Osteocyte (in vitro differentiated cells): ENCODE measurements around the gene NLRP7. TPM values are rescaled to one million over a fixed set of nuclear protein-coding genes. Genes with fewer than 3 reads are reported as not detected.

Experiments
- DNase-seq: peaks from one replicate; pipeline ENCODE4 v3.0.0; 2021; ENCODE audit warnings: mixed read lengths; ENCODE audit not compliant: unreplicated experiment; ENCODE audit errors: extremely low spot score
- H3K27ac Mint-ChIP-seq: one replicate; pipeline ENCODE4 v1.8.0; 2021; ENCODE audit warnings: mild to moderate bottlenecking, mixed read lengths; ENCODE audit not compliant: unreplicated experiment
- H3K27me3 Mint-ChIP-seq: one replicate; pipeline ENCODE4 v1.8.0; 2021; ENCODE audit warnings: mixed read lengths; ENCODE audit not compliant: unreplicated experiment
- H3K36me3 Mint-ChIP-seq: one replicate; pipeline ENCODE4 v1.8.0; 2021; ENCODE audit warnings: mixed read lengths; ENCODE audit not compliant: unreplicated experiment
- H3K4me1 Mint-ChIP-seq: one replicate; pipeline ENCODE4 v1.8.0; 2021; ENCODE audit warnings: mixed read lengths; ENCODE audit not compliant: unreplicated experiment
- H3K4me3 Mint-ChIP-seq: one replicate; pipeline ENCODE4 v1.8.0; 2021; ENCODE audit warnings: mild to moderate bottlenecking, moderate library complexity, mixed read lengths; ENCODE audit not compliant: unreplicated experiment
- H3K9me3 Mint-ChIP-seq: one replicate; pipeline ENCODE4 v1.8.0; 2021; ENCODE audit warnings: mixed read lengths; ENCODE audit not compliant: unreplicated experiment
- CTCF ChIP-seq: fragments of 200-600 bp; sonication (generic); IDR thresholded peaks from 2 replicates; pipeline ENCODE4 v1.5.0; 2021; ENCODE audit warnings: antibody characterized with exemption, mild to moderate bottlenecking, moderate library complexity
- total RNA-seq: library from RNA; stranded (reverse); gene quantifications from 2 replicates; pipeline ENCODE4 v1.2.1, GENCODE V29; 2021

The NLRP7 gene
- total RNA-seq, 1 donor from 2014 or later = not detected

DNA sequence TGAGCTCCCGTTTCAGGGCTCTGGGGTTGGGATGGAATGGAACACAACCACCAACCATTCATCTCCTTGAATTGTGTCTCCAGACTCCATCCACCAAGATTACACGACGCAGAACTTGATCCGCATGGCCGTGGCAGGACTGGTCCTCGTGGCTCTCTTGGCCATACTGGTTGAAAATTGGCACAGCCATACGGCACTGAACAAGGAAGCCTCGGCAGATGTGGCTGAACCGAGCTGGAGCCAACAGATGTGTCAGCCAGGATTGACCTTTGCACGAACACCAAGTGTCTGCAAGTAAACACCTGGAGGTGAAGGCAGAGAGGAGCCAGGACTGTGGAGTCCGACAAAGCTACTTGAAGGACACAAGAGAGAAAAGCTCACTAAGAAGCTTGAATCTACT is 57.8 kb downstream of the NLRP7 start:
- DNase-seq = no peak
- Mint-ChIP-seq H3K9me3 (peaks cover 19% of the 10 kb centered on the region), H3K27me3 (no peaks in the 10 kb centered on the region)

DNA sequence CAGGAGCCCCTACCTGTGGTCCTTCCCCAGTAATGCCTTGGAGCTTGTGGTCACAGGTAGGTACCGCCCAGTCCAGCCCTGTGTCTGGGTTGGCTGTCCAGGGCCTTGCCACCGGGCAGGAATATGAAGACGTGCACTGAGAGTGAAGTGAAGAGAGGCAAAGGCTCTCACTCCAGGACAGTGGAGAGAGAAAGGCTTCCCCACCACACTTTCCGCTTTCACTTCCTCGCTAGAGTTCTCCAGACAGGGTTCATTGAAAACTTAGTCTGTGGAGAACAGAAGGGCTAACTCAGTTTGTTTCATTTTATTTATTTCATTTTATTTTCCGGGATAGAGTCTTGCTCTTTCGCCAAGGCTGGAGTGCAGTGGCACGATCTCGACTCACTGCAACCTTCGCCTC is 59.1 kb downstream of the NLRP7 start:
- H3K4me1 Mint-ChIP-seq = no peaks in the 10 kb centered on the region
- H3K27me3 Mint-ChIP-seq = no peaks in the 10 kb centered on the region
- no peak overlapping the region for H3K27ac Mint-ChIP-seq
- H3K4me3 Mint-ChIP-seq = no peak overlapping the region
- peaks cover 16% of the 10 kb centered on the region for H3K9me3 Mint-ChIP-seq
- no peak for DNase-seq
- no peaks in the 10 kb centered on the region for H3K36me3 Mint-ChIP-seq
- TF ChIP-seq CTCF = no peak

More for the DNA sequence above, 57.8 kb downstream of the NLRP7 start:
- no peaks in the 10 kb centered on the region for H3K36me3 Mint-ChIP-seq
- TF ChIP-seq CTCF = no peak
- no peaks in the 10 kb centered on the region for H3K4me1 Mint-ChIP-seq
- no peak overlapping the region for H3K4me3 Mint-ChIP-seq
- H3K27ac Mint-ChIP-seq = no peak overlapping the region

GRCh38 chr19:54883228-54883627 is 64.1 kb downstream of the NLRP7 start:
- Mint-ChIP-seq H3K27me3 (no peaks in the 10 kb centered on the region), H3K4me3 (no peak overlapping the region), H3K4me1 (no peaks in the 10 kb centered on the region), H3K9me3 (peaks cover 16% of the 10 kb centered on the region), H3K27ac (no peak overlapping the region), H3K36me3 (no peaks in the 10 kb centered on the region)
- DNase-seq = no peak
- TF ChIP-seq CTCF = no peak

DNA sequence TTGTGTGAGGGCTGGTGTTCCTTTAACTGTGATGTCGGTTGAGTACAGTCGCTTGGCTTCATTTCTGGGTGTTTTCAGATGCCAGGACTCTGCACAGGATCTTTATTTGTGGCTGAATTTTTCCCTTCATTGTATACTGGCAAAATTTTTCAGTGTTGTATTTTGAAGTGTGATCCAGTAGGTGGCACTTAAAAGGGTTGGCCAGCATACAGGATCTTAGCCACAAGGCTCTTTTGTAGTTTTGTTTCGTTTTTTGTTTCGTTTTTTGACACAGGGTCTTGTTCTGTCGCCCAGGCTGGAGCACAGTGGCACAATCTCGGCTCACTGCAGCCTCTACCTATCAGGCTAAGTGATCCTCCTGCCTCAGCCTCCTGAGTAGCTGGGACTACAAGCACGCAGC is 64.6 kb downstream of the NLRP7 start:
- no peak for TF ChIP-seq CTCF
- Mint-ChIP-seq H3K4me1 (no peaks in the 10 kb centered on the region), H3K4me3 (no peak overlapping the region), H3K27ac (no peak overlapping the region), H3K36me3 (no peaks in the 10 kb centered on the region), H3K27me3 (no peaks in the 10 kb centered on the region), H3K9me3 (peaks cover 12% of the 10 kb centered on the region)
- DNase-seq = no peak

GRCh38 chr19:54881884-54882283 is 65.4 kb downstream of the NLRP7 start:
- DNase-seq = no peak
- no peak overlapping the region for H3K27ac Mint-ChIP-seq
- no peaks in the 10 kb centered on the region for H3K36me3 Mint-ChIP-seq
- H3K27me3 Mint-ChIP-seq = no peaks in the 10 kb centered on the region
- no peak for TF ChIP-seq CTCF
- H3K4me1 Mint-ChIP-seq = no peaks in the 10 kb centered on the region
- H3K4me3 Mint-ChIP-seq = no peak overlapping the region
- H3K9me3 Mint-ChIP-seq = peaks cover 19% of the 10 kb centered on the region
